Adrenal gland (tissue), 5 donors: ENCODE measurements around the gene UCHL5.

ENCODE experiments used
- CTCF ChIP-seq, 6 experiments: fragments of 450-650 bp in 4 of 6; fragments of 200-600 bp in 2 of 6; sonication (generic) in 1 of 6; IDR thresholded peaks; 1 replicate in 5 of 6; 2 replicates in 1 of 6; pipeline versions ENCODE4 v1.5.1 to v1.8.0; 2016 to 2021; ENCODE audit warnings: antibody characterized with exemption in 6 of 6, mild to moderate bottlenecking in 2 of 6, moderate library complexity in 1 of 6
- POLR2A ChIP-seq, 2 donors: fragments of 450-650 bp; IDR thresholded peaks; one replicate each; pipeline ENCODE4 v1.6.1; 2017; ENCODE audit warnings: antibody characterized with exemption in 2 of 2, mild to moderate bottlenecking in 2 of 2, moderate library complexity in 1 of 2
- donor health status: DM: no; HTN: no; CAD: no.

- TF ChIP-seq CTCF (IDR thresholded peaks at IDR 0.05) (no peak), POLR2A (IDR thresholded peaks at IDR 0.05) (no peak)
Observed at GRCh38 chr1:193025218-193025617, 33.9 kb downstream of the UCHL5 start.
